Measurements from ENCODE around the gene CD22.
"Not testable (repeated sequence)": the region's sequence is repeated elsewhere in the genome, so short reads cannot be mapped to it uniquely, and the experiment has no call there.

Gene CD22

DNA sequence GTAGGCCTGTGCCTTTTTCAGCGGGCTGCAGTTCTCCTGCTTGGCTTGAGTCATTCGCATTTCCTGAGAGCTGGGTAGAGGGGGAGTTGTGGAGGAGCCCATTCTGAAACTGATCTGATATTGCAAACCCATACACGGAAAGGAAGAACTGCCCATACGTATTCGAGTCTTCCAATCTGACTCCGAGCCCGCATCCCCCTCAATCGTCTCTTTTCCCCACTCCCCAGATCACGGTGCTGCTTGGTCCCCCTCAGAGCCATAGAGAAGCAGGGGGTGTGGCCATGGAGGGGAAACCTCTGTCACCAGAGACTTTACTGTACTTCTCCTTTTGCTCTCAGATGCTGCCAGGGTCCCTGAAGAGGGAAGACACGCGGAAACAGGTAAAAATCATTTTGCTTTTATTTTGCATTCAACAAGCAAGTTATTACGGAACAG, at the start of gene CD22:
CD22 (plus strand) TSS at position 337 of the 435 bp plus-strand sequence. CDS start 2,854 bp downstream, outside the sequence.
- Histone ChIP-seq H3K36me3 (ENCODE audit: insufficient read depth, low read length) (no peaks in the 10 kb centered on the region), H3K9me3 (ENCODE audit: low read length) (no peaks in the 10 kb centered on the region), H3K4me1 (ENCODE audit: insufficient read depth, low read length) (no peaks in the 10 kb centered on the region), H2AFZ (ENCODE audit: low read depth, low read length) (no peak within 1 kb of the TSS), H3K4me3 (ENCODE audit: low read length) (no peak within 1 kb of the TSS), H3K27me3 (ENCODE audit: insufficient read depth, low read length) (peaks cover 3% of the 10 kb centered on the region)

DNA sequence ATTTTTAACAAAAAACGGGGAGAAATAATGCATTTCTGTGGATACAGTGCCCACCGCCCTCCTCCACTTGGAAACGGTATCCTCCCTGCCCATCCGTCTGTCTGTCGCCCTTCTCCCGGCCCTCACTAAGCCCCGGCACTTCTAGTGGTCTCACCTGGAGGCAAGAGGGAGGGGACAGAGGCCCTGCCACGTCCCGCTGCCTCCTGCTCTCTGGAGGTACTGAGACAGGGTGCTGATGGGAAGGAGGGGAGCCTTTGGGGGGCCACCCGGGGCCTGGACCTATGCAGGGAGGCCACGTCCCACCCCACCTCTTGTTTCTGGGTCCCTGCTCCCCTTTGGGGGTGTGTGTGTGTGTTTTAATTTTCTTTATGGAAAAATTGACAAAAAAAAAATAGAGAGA, 49.6 kb upstream of the CD22 start:
- H2AFZ ChIP-seq (ENCODE audit: low read depth, low read length): no peak overlapping the region
- no peaks in the 10 kb centered on the region for H3K9me3 ChIP-seq (ENCODE audit: low read length)
- H3K4me3 ChIP-seq (ENCODE audit: low read length): no peak overlapping the region
- H3K36me3 ChIP-seq (ENCODE audit: insufficient read depth, low read length): peaks cover 21% of the 10 kb centered on the region
- no peaks in the 10 kb centered on the region for H3K4me1 ChIP-seq (ENCODE audit: insufficient read depth, low read length)
- no peaks in the 10 kb centered on the region for H3K27me3 ChIP-seq (ENCODE audit: insufficient read depth, low read length)

DNA sequence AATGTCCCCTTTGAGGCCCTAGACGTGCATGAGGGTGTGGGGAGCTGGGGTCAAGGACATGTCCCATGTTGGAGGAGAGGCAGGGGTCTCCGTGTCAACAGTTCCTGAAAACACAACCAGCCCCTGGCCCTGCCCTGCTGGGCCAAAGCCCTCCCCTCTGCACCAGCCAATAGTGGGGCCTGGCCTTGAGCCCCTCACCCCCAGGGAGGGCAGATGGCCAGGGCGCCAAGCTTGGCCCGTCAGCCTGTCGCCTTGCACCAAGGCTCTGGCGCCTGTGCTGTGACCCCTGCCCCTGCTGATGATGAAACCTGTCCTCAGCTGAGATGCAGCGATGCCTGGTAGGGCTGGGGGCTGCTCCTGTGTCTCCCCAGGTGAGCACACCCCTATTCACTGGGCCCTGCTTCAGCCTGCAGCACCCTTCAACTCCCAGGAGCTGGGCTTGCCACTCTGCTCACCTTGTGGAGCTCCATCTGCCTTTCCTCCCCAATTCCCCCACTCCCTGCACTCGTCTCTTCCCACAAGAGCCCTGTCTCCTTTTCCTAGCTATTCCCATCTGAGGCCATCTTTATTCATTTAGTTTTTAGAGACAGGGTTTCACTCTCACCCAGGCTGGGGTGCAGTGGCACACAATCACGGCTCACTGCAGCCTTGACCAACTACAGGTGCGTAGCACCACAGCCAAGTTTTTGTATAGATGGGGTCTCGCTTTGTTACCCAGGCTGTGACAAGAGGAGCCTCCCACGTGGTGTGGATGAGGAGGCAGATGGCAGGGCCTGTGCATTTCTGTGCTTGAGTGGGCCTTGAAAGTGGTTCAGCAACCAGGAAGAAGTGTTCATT, 48.8 kb upstream of the CD22 start:
- peaks cover 3% of the 10 kb centered on the region for H3K4me1 ChIP-seq (ENCODE audit: insufficient read depth, low read length)
- H2AFZ ChIP-seq (ENCODE audit: low read depth, low read length): no peak overlapping the region
- H3K27me3 ChIP-seq (ENCODE audit: insufficient read depth, low read length): peaks cover 5% of the 10 kb centered on the region
- H3K4me3 ChIP-seq (ENCODE audit: low read length): no peak overlapping the region
- H3K36me3 ChIP-seq (ENCODE audit: insufficient read depth, low read length): peaks cover 21% of the 10 kb centered on the region
- no peaks in the 10 kb centered on the region for H3K9me3 ChIP-seq (ENCODE audit: low read length)

DNA sequence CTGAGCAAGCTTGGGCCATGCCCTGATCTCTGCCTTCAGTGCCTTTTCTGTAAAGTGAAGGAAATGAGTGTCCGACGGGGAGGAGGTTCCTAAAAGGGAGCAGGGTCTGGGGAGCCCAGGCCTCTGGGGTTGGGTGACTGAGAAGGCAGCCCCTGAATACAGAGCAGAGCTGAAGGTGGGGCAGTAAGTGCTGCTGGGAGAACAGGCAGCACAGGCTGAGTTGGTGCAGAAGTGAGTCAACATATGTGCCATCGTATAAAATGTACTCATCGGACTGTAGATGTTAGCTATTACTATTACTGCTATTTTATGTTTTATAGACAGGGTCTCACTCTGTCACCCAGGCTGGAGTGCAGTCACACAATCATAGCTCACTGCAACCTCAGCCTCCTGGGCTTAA, 47.7 kb upstream of the CD22 start:
- peaks cover 5% of the 10 kb centered on the region for H3K27me3 ChIP-seq (ENCODE audit: insufficient read depth, low read length)
- no peaks in the 10 kb centered on the region for H3K9me3 ChIP-seq (ENCODE audit: low read length)
- peaks cover 3% of the 10 kb centered on the region for H3K4me1 ChIP-seq (ENCODE audit: insufficient read depth, low read length)
- no peak overlapping the region for H3K4me3 ChIP-seq (ENCODE audit: low read length)
- no peak overlapping the region for H2AFZ ChIP-seq (ENCODE audit: low read depth, low read length)
- peaks cover 17% of the 10 kb centered on the region for H3K36me3 ChIP-seq (ENCODE audit: insufficient read depth, low read length)

DNA sequence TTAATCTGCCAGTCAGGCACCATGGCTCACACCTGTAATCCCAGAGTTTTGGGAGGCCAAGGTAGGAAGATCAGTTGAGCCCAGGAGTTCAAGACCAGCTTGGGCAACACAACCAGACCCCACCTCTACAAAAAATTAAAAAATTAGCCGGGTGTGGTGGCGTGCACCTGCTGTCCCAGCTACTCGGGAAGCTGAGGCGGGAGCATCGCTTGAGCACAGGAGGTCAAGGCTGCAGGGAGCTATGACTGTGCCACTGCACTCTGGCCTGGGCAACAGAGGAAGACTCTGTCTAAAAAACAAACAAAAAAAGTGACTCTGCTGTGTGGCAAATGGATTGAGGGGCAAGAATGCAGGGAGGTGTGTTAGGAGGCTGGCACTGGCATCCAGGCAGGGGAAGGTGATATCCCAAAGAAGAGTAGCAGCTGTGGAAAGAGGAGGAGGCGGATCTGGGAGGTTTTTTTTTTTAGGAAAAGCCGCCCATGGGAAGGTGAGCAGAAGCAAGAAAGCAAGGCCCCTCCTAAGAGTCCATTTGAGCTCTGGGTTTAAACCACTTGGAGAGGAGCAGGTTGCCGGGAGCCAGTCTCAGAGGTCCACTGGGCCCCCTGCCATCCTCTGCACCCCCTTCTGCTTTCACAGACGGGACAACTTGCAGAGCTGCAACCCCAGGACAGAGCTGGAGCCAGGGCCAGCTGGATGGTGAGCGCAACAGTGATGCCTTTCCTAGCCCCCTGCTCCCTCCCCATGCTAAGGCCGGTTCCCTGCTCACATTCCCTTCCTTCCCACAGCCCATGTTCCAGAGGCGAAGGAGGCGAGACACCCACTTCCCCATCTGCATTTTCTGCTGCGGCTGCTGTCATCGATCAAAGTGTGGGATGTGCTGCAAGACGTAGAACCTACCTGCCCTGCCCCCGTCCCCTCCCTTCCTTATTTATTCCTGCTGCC, 44.6 kb upstream of the CD22 start:
- peaks cover 5% of the 10 kb centered on the region for H3K27me3 ChIP-seq (ENCODE audit: insufficient read depth, low read length)
- H3K9me3 ChIP-seq (ENCODE audit: low read length): no peaks in the 10 kb centered on the region
- no peaks in the 10 kb centered on the region for H3K36me3 ChIP-seq (ENCODE audit: insufficient read depth, low read length)
- no peak overlapping the region for H2AFZ ChIP-seq (ENCODE audit: low read depth, low read length)
- H3K4me1 ChIP-seq (ENCODE audit: insufficient read depth, low read length): peaks cover 3% of the 10 kb centered on the region
- no peak overlapping the region for H3K4me3 ChIP-seq (ENCODE audit: low read length)

DNA sequence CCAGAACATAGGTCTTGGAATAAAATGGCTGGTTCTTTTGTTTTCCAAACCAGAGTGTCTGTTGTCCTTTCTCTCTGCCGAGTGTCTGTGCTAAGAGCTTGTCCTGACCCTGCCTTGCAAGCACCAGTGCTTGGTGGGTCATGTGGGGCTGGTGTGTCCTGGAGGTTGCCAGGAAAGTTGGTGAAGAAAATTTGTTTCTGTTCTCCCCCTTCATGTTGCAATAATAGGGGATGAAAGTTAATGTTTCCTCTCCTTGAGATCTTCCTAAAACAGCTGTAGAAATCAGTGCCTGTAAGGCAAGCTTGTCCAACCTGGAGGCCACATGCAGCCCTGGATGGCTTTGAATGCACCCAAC, 43.9 kb upstream of the CD22 start:
- no peak overlapping the region for H3K4me3 ChIP-seq (ENCODE audit: low read length)

DNA sequence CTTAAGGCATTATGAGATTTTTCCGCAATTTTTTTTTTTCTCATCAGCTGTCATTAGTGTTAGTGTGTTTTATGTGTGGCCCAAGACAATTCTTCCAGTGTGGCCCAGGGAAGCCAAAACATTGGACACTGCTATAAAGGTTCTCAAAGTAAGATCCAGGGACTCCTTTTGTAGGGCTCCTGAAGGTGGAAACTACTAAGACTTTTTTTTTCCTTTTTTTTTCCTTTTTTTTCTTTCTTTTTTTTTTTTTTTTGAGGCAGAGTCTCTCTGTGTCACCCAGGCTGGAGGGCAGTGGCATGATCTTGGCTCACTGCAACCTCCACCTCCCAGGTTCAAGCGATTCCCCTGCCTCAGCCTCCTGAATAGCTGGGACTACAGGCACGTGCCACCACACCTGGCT, 43.5 kb upstream of the CD22 start:
- not testable (repeated sequence) for H3K4me1 ChIP-seq (ENCODE audit: insufficient read depth, low read length); H3K4me3 ChIP-seq (ENCODE audit: low read length); H3K36me3 ChIP-seq (ENCODE audit: insufficient read depth, low read length); H2AFZ ChIP-seq (ENCODE audit: low read depth, low read length); H3K9me3 ChIP-seq (ENCODE audit: low read length); H3K27me3 ChIP-seq (ENCODE audit: insufficient read depth, low read length)

More for the DNA sequence above, 43.9 kb upstream of the CD22 start:
- H3K9me3 ChIP-seq (ENCODE audit: low read length): no peaks in the 10 kb centered on the region
- no peak overlapping the region for H2AFZ ChIP-seq (ENCODE audit: low read depth, low read length)
- H3K36me3 ChIP-seq (ENCODE audit: insufficient read depth, low read length): no peaks in the 10 kb centered on the region
- H3K27me3 ChIP-seq (ENCODE audit: insufficient read depth, low read length): peaks cover 5% of the 10 kb centered on the region
- H3K4me1 ChIP-seq (ENCODE audit: insufficient read depth, low read length): peaks cover 3% of the 10 kb centered on the region

DNA sequence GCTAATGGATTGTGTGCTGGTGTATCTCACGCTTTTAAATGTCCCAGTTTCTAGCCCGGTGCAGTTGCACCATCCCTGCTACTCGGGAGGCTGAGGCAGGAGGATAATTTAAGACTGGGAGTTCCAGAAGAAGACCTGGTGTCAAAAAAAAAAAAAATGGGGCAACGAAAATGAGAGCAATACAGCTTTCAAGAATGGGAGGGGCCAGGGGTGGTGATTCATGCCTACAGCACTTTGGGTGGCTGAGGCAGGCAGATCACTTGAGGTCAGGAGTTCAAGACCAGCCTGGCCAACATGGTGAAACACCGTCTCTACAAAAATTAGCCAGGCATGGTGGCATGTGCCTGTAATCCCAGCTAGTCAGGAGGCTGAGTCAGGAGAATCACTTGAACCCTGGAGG, 42.9 kb upstream of the CD22 start:
- H2AFZ ChIP-seq (ENCODE audit: low read depth, low read length); H3K4me1 ChIP-seq (ENCODE audit: insufficient read depth, low read length); H3K4me3 ChIP-seq (ENCODE audit: low read length); H3K27me3 ChIP-seq (ENCODE audit: insufficient read depth, low read length); H3K9me3 ChIP-seq (ENCODE audit: low read length); H3K36me3 ChIP-seq (ENCODE audit: insufficient read depth, low read length): not testable (repeated sequence)

DNA sequence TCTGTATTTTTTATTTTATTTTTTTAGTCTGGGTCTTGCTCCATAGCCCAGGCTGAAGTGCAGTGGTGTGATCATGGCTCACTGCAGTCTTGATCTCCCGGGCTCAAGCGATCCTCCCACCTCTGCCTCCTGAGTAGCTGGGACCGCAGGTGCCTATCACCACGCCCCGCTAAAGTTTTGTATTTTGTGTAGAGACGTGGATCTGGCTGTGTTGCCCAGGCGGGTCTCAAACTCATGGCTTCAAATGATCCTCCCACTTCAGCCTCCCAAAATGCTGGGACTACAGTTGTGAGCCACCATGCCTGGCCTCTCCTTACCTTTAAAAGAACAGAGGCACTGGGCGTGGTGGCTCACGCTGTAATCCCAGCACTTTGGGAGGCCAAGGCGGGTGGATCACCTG, 41.3 kb upstream of the CD22 start:
- Histone ChIP-seq H3K9me3 (ENCODE audit: low read length) (no peaks in the 10 kb centered on the region), H3K27me3 (ENCODE audit: insufficient read depth, low read length) (peaks cover 5% of the 10 kb centered on the region), H3K4me3 (ENCODE audit: low read length) (no peak overlapping the region), H2AFZ (ENCODE audit: low read depth, low read length) (no peak overlapping the region), H3K36me3 (ENCODE audit: insufficient read depth, low read length) (no peaks in the 10 kb centered on the region), H3K4me1 (ENCODE audit: insufficient read depth, low read length) (peaks cover 3% of the 10 kb centered on the region)

DNA sequence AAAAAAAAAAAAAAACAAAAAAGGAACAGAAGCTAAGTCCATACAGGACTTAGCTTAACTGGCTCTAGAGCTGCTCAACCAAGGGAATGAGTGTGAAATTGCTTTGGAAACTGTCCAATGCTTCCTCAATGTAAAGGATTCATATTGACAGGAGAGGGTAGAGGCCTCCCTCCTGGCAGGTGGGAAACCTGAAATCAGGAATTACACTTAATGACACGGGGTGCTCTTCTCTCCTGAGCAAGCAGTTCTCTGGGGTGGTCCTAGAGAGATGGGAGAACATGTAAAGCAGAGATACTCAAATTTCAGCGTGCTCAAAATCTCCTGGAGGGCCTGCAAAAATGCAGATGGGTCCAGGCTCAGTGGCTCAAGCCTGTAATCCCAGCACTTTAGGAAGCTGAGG, 40.7 kb upstream of the CD22 start:
- H3K36me3 ChIP-seq (ENCODE audit: insufficient read depth, low read length): no peaks in the 10 kb centered on the region
- H3K4me3 ChIP-seq (ENCODE audit: low read length): no peak overlapping the region
- H2AFZ ChIP-seq (ENCODE audit: low read depth, low read length): no peak overlapping the region
- H3K27me3 ChIP-seq (ENCODE audit: insufficient read depth, low read length): peaks cover 9% of the 10 kb centered on the region
- H3K4me1 ChIP-seq (ENCODE audit: insufficient read depth, low read length): peaks cover 3% of the 10 kb centered on the region
- H3K9me3 ChIP-seq (ENCODE audit: low read length): no peaks in the 10 kb centered on the region

DNA sequence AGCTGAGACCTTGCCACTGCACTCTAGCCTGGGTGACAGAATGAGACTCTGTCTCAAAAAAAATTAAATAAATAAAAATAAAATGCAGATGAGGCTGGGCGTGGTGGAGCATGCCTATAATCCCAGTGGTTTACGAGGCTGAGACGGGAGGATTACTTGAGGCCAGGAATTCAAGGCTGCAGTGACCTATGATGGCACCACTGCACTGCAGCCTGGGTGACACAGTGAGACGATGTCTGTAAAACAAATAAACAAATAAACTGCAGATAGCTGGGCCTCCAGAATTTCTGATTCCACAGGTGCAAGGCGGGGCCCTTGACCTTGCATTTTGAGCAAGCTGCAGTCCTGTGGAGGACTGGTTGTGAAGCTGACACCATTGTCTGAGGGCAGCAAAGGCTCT, 40.1 kb upstream of the CD22 start:
- Histone ChIP-seq H3K4me3 (ENCODE audit: low read length) (no peak overlapping the region), H3K4me1 (ENCODE audit: insufficient read depth, low read length) (peaks cover 3% of the 10 kb centered on the region), H3K9me3 (ENCODE audit: low read length) (no peaks in the 10 kb centered on the region), H2AFZ (ENCODE audit: low read depth, low read length) (no peak overlapping the region), H3K27me3 (ENCODE audit: insufficient read depth, low read length) (peaks cover 11% of the 10 kb centered on the region), H3K36me3 (ENCODE audit: insufficient read depth, low read length) (no peaks in the 10 kb centered on the region)

DNA sequence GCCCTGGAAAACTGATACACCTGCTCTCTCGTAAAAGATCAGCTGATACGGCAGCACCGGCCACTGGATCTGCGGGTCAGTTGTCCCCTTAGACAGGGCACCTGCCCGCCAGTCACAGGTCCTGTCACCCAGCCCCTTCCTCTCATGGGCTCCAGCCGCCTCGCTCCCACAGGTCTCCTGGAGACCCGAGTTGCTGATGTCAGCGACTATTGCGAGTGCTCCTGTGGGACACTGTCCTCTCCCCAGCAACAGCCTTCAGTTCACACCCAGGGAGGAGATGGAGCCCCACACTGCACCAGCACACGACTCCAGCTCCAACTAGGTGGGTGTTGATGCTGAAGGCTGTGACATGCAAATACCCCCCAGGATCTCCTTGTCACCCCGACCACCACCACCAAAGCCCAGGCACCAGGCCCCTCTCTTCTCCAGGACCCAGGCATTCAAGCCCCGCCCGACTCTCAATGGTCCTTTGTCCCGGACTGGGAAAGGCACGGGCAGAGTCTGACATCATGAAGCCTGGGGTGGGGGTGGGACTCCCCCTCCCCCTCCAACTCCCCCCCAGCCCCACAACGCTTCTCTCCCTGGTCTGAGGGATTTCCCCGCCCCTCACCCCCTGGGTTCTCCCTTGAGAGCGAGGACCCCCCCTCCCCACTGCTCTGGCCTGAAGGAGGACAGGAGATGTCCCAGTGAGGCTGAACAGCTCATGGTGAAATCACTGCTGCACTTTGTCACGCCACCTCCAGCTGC, 38.4 kb upstream of the CD22 start:
- no peaks in the 10 kb centered on the region for H3K4me1 ChIP-seq (ENCODE audit: insufficient read depth, low read length)
- H3K9me3 ChIP-seq (ENCODE audit: low read length): no peaks in the 10 kb centered on the region
- no peak overlapping the region for H2AFZ ChIP-seq (ENCODE audit: low read depth, low read length)
- no peaks in the 10 kb centered on the region for H3K36me3 ChIP-seq (ENCODE audit: insufficient read depth, low read length)
- no peak overlapping the region for H3K4me3 ChIP-seq (ENCODE audit: low read length)
- H3K27me3 ChIP-seq (ENCODE audit: insufficient read depth, low read length): peaks cover 11% of the 10 kb centered on the region

DNA sequence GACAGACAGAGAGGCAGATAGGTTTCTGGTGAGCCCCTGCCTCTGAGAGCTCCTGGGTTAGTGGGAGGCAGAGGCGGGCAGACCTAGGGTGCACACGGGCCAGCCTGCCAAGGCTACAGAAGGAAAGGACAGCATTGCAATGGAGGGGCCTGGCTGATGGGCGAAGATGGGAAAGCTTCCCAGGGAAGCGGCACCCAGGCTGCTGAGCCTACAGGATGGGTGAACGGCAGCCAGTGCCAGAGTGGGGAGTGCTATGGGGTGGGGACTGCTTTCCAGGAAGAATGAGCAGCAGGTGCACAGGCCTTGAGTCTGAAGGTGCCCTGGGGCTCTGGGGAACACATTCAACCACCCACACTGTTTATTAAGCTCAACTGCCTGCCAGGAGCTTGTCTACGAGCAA, 37.7 kb upstream of the CD22 start:
- H3K4me3 ChIP-seq (ENCODE audit: low read length): no peak overlapping the region
- no peak overlapping the region for H2AFZ ChIP-seq (ENCODE audit: low read depth, low read length)
- H3K27me3 ChIP-seq (ENCODE audit: insufficient read depth, low read length): peaks cover 14% of the 10 kb centered on the region
- H3K9me3 ChIP-seq (ENCODE audit: low read length): no peaks in the 10 kb centered on the region
- H3K4me1 ChIP-seq (ENCODE audit: insufficient read depth, low read length): no peaks in the 10 kb centered on the region
- H3K36me3 ChIP-seq (ENCODE audit: insufficient read depth, low read length): no peaks in the 10 kb centered on the region

Measured in neuron (in vitro differentiated cells).